ENCODE measurements around the gene INCA1. TPM values are rescaled to one million over a fixed set of nuclear protein-coding genes. Genes with fewer than 3 reads are reported as not detected.
A peak's percentile ranks its signal among the peaks of the same experiment; 100 is the strongest.

INCA1 gene
- total RNA-seq, 2 donors from 2014 or later = 1.8 to 2.6 TPM

- ATAC-seq (no peak), DNase-seq (no peak)
- intact Hi-C loops (cut with DNase I) = no loop called here
These were observed 42.2 kb downstream of the INCA1 start for GRCh38 chr17:4955091-4955490.

DNA sequence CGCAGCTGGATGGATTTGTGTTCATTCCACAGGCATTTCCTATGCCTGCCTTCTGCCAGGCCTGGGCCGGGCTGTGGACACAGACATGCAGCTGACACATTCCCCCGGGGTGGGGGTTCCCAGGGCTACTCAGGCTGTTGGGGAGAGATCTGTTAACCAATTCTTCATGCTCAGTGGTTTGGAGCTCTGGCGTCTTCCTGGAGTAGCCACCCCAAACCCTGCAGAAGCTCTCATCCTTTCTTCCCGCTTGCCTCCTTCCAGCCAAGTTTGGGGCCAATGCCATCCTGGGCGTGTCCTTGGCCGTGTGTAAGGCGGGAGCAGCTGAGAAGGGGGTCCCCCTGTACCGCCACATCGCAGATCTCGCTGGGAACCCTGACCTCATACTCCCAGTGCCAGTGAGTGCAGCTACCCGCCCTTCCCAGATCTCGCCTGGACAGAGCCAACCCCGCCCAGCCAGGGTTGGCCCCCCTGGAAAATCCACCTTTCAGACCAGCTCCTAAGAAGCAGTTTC is 43.8 kb downstream of the INCA1 start:
- DNase-seq (no peak), ATAC-seq (no peak)
- intact Hi-C loops (cut with DNase I) = no loop called here

- ATAC-seq = no peak
- DNase-seq = no peak
- intact Hi-C loops (cut with DNase I) = loop anchor here in 1 of 2 donors (2.0 kb wide), 1 partner anchor 15 kb away; the partner anchor contains the start of gene SPAG7
These were observed 45.8 kb downstream of the INCA1 start for GRCh38 chr17:4951486-4951885.

DNA sequence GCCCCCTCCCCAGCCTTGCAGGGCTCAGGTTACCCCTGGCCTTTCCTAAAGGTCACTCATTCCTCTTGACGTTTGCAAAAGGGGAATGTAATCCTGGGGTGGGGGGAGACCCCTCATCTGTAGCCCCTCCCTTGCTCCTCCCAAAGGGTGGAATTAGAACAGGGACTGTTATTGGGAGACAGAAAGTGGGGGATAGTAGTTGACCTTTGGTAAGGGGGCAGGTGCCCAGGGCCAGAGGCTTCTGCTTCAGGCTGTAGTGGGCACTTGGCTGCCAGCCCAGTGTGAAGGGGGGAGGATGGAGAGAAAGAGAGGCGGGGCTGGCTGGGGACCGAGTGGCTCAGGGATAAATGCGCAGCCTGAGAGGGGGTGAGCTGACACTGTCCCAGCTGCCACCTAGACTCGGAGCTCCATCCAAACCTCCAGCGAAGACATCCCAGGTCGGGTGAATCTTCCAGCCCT is 46.5 kb downstream of the INCA1 start, which contains the start of gene ENO3:
TSS of gene ENO3 (plus strand) at position 374 of the 459 bp plus-strand sequence. CDS start 711 bp downstream, outside the sequence.
- DNase-seq (no peak), ATAC-seq (no peak)
- intact Hi-C loops (cut with DNase I) = loop anchor here in 1 of 2 donors (2.0 kb wide), 1 partner anchor 16 kb away; the partner anchor contains the start of gene SPAG7

- intact Hi-C loops (cut with DNase I) = loop anchor here in 1 of 2 donors (2.0 kb wide), 1 partner anchor 17 kb away; the partner anchor contains the start of gene SPAG7
- DNase-seq (peak; percentile 85), ATAC-seq (peak; percentile 3 to 6)
These were observed 47.1 kb downstream of the INCA1 start for GRCh38 chr17:4950075-4950745.

GRCh38 chr17:4949321-4950074 is 47.8 kb downstream of the INCA1 start:
- intact Hi-C loops (cut with DNase I) = loop anchor here in 1 of 2 donors (2.0 kb wide), 1 partner anchor 17 kb away; the partner anchor contains the start of gene SPAG7
- ATAC-seq (peak; percentile 8 to 55), DNase-seq (peak; percentile 84)

- intact Hi-C loops (cut with DNase I) = no loop called here
- ATAC-seq (peak; percentile 77 to 82), DNase-seq (peak; percentile 87)
These were observed 48.4 kb downstream of the INCA1 start for GRCh38 chr17:4948931-4949320.

- intact Hi-C loops (cut with DNase I) = no loop called here
- ATAC-seq = peak; percentile 74 to 79
- peak; percentile 91 for DNase-seq
These were observed 49.0 kb downstream of the INCA1 start, which contains the start of gene PFN1 for GRCh38 chr17:4948166-4948930. Gene PFN1 (minus strand): TSS chr17:4948530. CDS start chr17:4948394, 136 bp downstream.

DNA sequence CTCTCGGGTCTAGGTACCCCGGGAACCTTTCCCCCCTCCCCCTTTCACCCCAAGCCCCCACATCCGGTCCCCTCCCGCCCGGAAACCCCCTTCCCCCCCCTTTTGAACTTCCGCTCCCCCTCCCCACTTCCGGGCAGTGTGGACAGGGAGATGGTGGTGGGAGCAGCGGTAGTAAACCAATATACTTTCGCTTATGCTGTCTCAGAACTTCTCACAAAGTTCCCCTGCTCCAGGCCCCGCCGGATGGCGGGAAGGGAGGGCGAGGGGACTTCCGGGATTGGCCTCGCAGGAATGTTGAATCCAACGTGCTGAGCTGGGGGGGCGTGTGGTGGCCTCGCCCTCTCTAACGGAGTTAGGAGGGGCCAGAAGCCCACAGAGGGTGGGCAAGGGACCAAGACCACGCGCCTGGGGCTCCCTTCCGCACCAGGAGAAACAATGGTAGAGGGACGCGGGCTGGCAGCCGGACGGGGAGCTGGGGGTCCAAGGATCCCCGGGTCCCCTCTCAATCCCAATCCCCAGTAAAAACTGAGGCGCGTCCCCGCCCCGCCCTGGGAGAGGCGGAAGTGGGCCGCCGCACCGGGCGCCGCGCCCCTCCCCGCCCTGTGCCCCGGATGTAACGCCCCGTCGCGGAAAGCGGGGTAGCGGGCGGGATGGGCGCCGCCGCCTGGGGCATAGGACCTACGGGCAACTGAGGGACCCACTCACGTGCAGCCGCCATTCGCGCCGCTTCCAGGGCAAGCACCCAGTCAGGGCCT is 49.7 kb downstream of the INCA1 start:
- peak; percentile 35 to 39 for ATAC-seq
- intact Hi-C loops (cut with DNase I) = no loop called here
- DNase-seq = peak; percentile 68

DNA sequence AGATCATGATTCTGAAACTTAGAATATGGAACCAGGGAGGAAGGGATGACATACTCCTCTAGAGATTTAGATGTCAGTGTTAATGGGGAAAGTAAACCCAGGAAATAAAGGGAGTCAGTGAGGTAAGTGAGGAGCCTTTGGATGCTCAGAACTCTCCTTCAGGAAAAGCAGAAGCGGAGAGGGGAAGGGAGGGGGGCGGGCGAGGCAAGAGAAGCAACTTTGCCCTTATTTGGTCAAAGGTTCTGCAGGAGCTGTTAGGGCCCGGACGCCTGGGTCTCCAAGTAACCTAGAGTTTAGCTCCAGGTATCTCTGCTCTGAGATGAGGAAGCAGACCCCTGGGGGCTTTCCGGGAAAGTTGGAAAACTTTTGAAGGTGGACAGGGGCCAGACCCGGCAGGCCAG is 50.3 kb downstream of the INCA1 start:
- intact Hi-C loops (cut with DNase I) = no loop called here
- DNase-seq (no peak), ATAC-seq (no peak)

GRCh38 chr17:4946312-4946976 is 50.9 kb downstream of the INCA1 start:
- no peak for ATAC-seq
- intact Hi-C loops (cut with DNase I) = no loop called here

GRCh38 chr17:4945944-4946280 is 51.4 kb downstream of the INCA1 start:
- no peak for ATAC-seq
- intact Hi-C loops (cut with DNase I) = no loop called here

More at GRCh38 chr17:4946312-4946976, 50.9 kb downstream of the INCA1 start:
- no peak for DNase-seq

DNA sequence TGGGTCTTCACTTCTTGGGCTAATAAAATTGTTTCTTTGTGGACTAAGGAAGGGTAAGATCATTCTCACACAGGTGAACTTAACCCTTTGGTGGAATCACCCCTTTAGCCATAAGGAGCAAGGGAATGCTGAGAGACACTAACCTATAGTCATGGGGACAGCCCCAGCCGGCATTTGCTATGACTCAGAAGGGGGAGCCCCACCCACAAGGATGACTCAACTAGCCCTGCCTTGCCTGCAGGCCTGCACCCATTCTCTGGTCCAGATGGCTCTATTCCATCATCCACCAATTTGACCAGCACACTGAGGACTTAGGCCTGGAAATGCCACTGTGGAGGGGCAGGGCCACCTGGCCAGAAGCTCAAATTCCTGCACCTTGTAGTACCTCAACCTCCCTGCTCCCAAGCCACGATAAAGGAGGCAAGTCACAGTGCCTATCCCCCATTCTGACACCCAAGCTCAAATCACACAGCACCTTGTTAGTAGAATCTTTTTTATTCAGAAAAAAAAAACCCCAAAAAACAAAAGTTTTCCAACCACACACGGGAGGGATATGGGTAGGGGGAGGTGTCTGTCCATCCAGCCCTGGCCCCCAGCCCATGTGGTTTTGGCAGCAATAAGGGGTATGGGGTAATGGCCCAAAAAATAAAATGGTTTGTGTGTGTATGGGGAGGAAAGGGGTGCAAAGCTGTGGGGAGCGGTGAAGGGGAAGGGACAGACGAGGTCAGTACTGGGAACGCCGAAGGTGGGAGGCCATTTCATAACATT is 52.0 kb downstream of the INCA1 start:
- peak; percentile 85 for DNase-seq
- intact Hi-C loops (cut with DNase I) = no loop called here
- peak in 1 of 2 donors; percentile 37 for ATAC-seq

More at GRCh38 chr17:4945944-4946280, 51.4 kb downstream of the INCA1 start:
- no peak for DNase-seq

DNA sequence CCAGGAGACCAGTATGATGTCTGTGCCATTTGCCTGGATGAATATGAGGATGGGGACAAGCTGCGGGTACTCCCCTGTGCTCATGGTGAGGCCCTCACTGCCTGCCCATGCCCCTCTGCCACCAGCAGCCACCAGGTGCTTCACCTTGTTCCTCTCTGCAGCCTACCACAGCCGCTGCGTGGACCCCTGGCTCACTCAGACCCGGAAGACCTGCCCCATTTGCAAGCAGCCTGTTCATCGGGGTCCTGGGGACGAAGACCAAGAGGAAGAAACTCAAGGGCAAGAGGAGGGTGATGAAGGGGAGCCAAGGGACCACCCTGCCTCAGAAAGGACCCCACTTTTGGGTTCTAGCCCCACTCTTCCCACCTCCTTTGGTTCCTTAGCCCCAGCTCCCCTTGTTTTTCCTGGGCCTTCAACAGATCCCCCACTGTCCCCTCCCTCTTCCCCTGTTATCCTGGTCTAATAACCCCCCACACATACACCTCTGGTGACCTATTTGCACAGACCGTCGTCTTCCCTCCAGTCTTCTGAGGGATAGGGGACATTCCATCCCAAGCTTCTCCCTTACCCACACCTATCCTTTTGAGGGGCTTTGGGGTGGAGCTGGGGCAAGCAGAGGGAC is 52.7 kb downstream of the INCA1 start:
- ATAC-seq (no peak), DNase-seq (no peak)
- intact Hi-C loops (cut with DNase I) = no loop called here

DNA sequence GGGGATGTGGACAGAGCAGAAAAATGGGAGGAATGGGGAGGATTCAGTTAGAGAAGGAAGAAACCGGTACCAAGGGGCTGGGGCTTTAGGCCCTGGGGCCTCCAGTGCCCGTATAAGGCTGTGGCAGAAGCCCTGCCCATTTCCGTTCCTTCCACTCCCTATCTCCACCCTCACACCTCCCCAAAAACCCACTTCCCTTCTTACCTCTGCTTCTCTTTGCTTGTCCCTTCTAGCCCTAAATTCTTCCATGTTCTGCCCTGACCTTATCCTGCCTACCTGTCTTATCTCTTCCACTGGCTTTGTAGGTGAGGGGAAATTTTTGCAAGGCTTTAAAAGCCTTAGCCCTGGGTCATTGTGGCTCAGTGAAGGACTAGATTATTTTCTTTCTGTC is 53.2 kb downstream of the INCA1 start:
- DNase-seq = no peak
- intact Hi-C loops (cut with DNase I) = no loop called here
- no peak for ATAC-seq

DNA sequence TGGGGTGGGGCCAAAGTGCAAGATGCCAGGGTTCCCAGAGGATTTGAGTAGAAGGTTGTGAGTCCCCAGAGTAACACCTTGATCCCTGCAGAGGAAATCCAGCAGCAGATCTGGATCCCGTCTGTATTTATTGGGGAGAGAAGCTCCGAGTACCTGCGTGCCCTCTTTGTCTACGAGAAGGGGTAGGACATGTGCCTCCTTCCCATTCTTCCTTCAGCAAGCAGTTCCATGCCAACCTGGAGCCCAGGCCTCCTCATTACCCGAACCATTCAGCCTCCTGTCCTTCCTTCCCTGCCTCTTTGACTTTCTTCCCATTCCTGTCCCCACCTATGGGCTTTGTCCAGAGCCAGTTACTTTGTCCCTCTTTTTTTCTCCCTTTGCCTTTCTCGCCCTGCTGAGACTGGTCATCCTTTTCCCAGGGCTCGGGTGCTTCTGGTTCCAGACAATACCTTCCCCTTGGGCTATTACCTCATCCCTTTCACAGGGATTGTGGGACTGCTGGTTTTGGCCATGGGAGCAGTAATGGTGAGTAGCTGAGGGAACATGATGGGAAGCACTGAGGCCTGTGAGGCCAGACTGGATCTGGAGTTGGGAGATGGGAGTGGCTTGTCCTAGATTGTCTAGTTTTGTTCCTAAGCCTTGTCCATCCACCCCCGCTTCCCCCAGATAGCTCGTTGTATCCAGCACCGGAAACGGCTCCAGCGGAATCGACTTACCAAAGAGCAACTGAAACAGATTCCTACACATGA is 54.4 kb downstream of the INCA1 start:
- intact Hi-C loops (cut with DNase I) = no loop called here
- no peak for ATAC-seq
- DNase-seq = no peak
